H1 (cell line): ENCODE data around the gene TSHZ2. TPM values are rescaled to one million over a fixed set of nuclear protein-coding genes. Genes with fewer than 3 reads are reported as not detected.

ENCODE experiments used
- CBX5 ChIP-seq: fragments of 300-800, 300-1000 bp; sonication (generic); IDR thresholded peaks from 2 replicates; pipeline ENCODE4 v1.7.1; 2016; ENCODE audit warnings: antibody characterized with exemption, low read length, low read depth
- GTF2F1 ChIP-seq: IDR thresholded peaks from 2 replicates; pipeline ENCODE4 v1.6.1; 2012; ENCODE audit warnings: low read depth, low read length, improper control_type of control experiment, borderline replicate concordance
- POLR2A ChIP-seq, 2 experiments: IDR thresholded peaks; 1 replicate in 1 of 2; 2 replicates in 1 of 2; pipeline ENCODE4 v1.6.1; 2011; ENCODE audit warnings: low read depth in 2 of 2, low read length in 2 of 2, mild to moderate bottlenecking in 2 of 2; ENCODE audit errors: control extremely low read depth in 1 of 2
- SAP30 ChIP-seq: fragments of 300-600 bp; sonication (generic); IDR thresholded peaks from 2 replicates; pipeline ENCODE4 v1.7.1; 2012; ENCODE audit warnings: low read length, moderate library complexity, mild to moderate bottlenecking, inconsistent platforms; ENCODE audit not compliant: insufficient read depth, insufficient replicate concordance
- TAF1 ChIP-seq: IDR thresholded peaks from 2 replicates; pipeline ENCODE4 v1.6.1; 2011; ENCODE audit warnings: mild to moderate bottlenecking, low read depth, low read length
- YY1 ChIP-seq: IDR thresholded peaks from 2 replicates; pipeline ENCODE4 v1.6.1; 2011; ENCODE audit warnings: low read depth, mild to moderate bottlenecking, low read length
- polyA plus RNA-seq, 7 experiments: library from polyadenylated mRNA; depleted of rRNA in 3 of 7; stranded (reverse) in 5 of 7; unstranded in 2 of 7; fragments of >200 nt in 5 of 7; fragments of 200-250 nt in 2 of 7; gene quantifications; 1 replicate in 5 of 7; 2 replicates in 1 of 7; 4 replicates in 1 of 7; pipeline versions ENCODE4 v1.2.1 to v1.2.3, GENCODE V29; 2011 to 2013; ENCODE audit warnings: missing spikeins in 2 of 7, mixed read lengths in 2 of 7
- total RNA-seq: library from RNA; stranded (reverse); fragmentation: NEBNext Ultra II Directional; extraction: Animal tissue kit (Norgen Biotek cat#: 25700); gene quantifications from 2 replicates; pipeline ENCODE4 v1.2.1, GENCODE V29; 2021
- TF ChIP-seq, protein P1 (sequence below): IDR thresholded peaks from 2 replicates; pipeline ENCODE4 v1.6.1; 2011; ENCODE audit warnings: low read depth, mild to moderate bottlenecking, low read length; ENCODE audit not compliant: insufficient read depth
- TF ChIP-seq, protein P2 (sequence below): IDR thresholded peaks from 2 replicates; pipeline ENCODE4 v1.6.1; 2012; ENCODE audit warnings: low read length, inconsistent platforms

The TSHZ2 gene
- total and polyA plus RNA-seq, 2 of the 8 experiments (the other 6 are each of a cell fraction or from before 2014, with no cell fraction given) = 0.14 to 0.30 TPM

DNA sequence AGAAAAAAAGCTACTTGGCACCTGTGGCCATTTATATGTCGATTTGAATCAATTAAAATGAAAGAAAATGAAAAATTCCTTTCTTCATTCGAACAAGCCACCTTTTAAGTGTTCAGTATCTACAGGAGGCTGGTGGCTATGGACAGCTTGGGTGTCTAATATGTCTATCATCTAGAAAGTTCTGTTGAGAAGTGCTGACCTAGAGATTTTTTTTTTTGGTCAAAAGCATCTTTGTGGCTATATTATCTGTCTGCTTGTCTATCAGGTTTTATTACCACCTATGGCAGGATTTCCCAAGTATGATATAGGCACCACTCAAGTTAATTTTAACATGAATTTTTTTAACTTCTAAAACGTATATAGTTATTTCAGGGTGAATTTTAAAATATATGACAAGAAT, 250.8 kb downstream of the TSHZ2 start (continued):
- TF ChIP-seq, protein P1, sequence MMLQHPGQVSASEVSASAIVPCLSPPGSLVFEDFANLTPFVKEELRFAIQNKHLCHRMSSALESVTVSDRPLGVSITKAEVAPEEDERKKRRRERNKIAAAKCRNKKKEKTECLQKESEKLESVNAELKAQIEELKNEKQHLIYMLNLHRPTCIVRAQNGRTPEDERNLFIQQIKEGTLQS = no peak
- TF ChIP-seq GTF2F1 (no peak), SAP30 (no peak), CBX5 (no peak), YY1 (no peak), TAF1 (no peak), POLR2A (IDR thresholded peaks at IDR 0.05; ENCODE audit: control extremely low read depth in 1 of 2, low read depth in 2 of 2, low read length in 2 of 2) (no peak)
- TF ChIP-seq, protein P2, sequence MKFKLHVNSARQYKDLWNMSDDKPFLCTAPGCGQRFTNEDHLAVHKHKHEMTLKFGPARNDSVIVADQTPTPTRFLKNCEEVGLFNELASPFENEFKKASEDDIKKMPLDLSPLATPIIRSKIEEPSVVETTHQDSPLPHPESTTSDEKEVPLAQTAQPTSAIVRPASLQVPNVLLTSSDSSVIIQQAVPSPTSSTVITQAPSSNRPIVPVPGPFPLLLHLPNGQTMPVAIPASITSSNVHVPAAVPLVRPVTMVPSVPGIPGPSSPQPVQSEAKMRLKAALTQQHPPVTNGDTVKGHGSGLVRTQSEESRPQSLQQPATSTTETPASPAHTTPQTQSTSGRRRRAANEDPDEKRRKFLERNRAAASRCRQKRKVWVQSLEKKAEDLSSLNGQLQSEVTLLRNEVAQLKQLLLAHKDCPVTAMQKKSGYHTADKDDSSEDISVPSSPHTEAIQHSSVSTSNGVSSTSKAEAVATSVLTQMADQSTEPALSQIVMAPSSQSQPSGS = no peak
